HL-60 (cell line): Measurements from ENCODE around the gene C19orf47.

Source experiments
- DNase-seq, 2 experiments: peaks; one replicate each; pipeline ENCODE4 v3.0.0-alpha.2; 2010 to 2020; ENCODE audit warnings: low read depth in 1 of 2, low spot score in 1 of 2
- H3K27ac ChIP-seq: fragments of 250-450 bp; sonication (Bioruptor Pico); replicated peaks from 2 replicates; pipeline ENCODE4 v1.5.1; 2020; ENCODE audit warnings: mild to moderate bottlenecking, moderate library complexity
- H3K27me3 ChIP-seq: fragments of 250-450 bp; sonication (Bioruptor Pico); 2 replicates; pipeline ENCODE4 v1.5.1; 2021; ENCODE audit warnings: mild to moderate bottlenecking, moderate library complexity; ENCODE audit not compliant: insufficient read depth, poor library complexity, severe bottlenecking
- H3K4me3 ChIP-seq: replicated peaks from 2 replicates; pipeline ENCODE4 v1.5.1; 2011; ENCODE audit warnings: mild to moderate bottlenecking, control low read depth, low read length; ENCODE audit not compliant: insufficient read depth
- GABPA ChIP-seq: IDR thresholded peaks from 2 replicates; pipeline ENCODE4 v1.6.1; 2012; ENCODE audit warnings: low read depth
- POLR2AphosphoS5 ChIP-seq: IDR thresholded peaks from 2 replicates; pipeline ENCODE4 v1.6.1; 2012; ENCODE audit warnings: low read depth
- SPI1 ChIP-seq: IDR thresholded peaks from 2 replicates; pipeline ENCODE4 v1.6.1; 2012; ENCODE audit warnings: low read depth, mild to moderate bottlenecking, borderline replicate concordance
- TF ChIP-seq, protein P1 (sequence below): IDR thresholded peaks from 2 replicates; pipeline ENCODE4 v1.6.1; 2012; ENCODE audit warnings: low read depth; ENCODE audit not compliant: insufficient replicate concordance
- TF ChIP-seq, protein P2 (sequence below): IDR thresholded peaks from one replicate; pipeline ENCODE4 v1.5.1; 2011; ENCODE audit warnings: low read length, control low read depth, inconsistent platforms; ENCODE audit not compliant: insufficient read depth

C19orf47 gene

DNA sequence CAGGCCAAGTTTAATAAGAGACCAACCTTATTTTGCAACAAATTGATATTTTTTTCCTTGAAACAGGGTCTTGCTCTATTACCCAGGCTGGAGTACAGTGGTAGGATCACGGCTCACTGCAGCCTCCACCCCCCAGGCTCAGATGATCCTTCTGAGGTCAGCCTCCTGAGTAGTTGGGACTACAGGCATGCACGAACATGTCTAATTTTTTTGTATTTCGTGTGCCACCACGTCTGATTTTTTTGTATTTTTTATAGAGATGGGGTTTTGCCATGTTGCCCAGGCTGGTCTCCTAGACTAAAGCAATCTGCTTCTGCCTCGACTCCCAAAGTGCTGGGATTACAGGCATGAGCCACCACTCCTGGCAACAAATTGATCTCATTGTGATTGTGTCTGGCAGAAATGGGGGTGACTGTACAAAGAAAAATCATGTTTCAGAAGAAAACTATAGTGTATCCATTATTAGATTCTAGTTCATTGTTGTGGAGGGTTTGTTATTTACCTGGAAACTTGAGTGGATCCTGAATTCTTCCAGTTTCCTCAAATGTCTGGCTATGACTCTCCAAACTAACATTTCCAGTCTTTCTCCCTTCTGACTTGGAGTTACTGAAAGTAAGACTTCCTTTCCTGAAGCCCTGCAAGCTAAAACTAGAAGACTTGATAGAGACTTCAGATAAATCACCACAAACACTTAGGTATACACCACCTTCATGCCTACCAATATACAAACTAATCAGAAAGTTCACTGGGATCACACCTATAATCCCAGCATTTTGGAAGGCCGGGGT lies 45.8 kb downstream of the C19orf47 start:
- no peak overlapping the region for H3K4me3 ChIP-seq
- TF ChIP-seq SPI1 (no peak), GABPA (no peak), POLR2AphosphoS5 (no peak)
- TF ChIP-seq, protein P1, sequence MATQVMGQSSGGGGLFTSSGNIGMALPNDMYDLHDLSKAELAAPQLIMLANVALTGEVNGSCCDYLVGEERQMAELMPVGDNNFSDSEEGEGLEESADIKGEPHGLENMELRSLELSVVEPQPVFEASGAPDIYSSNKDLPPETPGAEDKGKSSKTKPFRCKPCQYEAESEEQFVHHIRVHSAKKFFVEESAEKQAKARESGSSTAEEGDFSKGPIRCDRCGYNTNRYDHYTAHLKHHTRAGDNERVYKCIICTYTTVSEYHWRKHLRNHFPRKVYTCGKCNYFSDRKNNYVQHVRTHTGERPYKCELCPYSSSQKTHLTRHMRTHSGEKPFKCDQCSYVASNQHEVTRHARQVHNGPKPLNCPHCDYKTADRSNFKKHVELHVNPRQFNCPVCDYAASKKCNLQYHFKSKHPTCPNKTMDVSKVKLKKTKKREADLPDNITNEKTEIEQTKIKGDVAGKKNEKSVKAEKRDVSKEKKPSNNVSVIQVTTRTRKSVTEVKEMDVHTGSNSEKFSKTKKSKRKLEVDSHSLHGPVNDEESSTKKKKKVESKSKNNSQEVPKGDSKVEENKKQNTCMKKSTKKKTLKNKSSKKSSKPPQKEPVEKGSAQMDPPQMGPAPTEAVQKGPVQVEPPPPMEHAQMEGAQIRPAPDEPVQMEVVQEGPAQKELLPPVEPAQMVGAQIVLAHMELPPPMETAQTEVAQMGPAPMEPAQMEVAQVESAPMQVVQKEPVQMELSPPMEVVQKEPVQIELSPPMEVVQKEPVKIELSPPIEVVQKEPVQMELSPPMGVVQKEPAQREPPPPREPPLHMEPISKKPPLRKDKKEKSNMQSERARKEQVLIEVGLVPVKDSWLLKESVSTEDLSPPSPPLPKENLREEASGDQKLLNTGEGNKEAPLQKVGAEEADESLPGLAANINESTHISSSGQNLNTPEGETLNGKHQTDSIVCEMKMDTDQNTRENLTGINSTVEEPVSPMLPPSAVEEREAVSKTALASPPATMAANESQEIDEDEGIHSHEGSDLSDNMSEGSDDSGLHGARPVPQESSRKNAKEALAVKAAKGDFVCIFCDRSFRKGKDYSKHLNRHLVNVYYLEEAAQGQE = no peak
- TF ChIP-seq, protein P2, sequence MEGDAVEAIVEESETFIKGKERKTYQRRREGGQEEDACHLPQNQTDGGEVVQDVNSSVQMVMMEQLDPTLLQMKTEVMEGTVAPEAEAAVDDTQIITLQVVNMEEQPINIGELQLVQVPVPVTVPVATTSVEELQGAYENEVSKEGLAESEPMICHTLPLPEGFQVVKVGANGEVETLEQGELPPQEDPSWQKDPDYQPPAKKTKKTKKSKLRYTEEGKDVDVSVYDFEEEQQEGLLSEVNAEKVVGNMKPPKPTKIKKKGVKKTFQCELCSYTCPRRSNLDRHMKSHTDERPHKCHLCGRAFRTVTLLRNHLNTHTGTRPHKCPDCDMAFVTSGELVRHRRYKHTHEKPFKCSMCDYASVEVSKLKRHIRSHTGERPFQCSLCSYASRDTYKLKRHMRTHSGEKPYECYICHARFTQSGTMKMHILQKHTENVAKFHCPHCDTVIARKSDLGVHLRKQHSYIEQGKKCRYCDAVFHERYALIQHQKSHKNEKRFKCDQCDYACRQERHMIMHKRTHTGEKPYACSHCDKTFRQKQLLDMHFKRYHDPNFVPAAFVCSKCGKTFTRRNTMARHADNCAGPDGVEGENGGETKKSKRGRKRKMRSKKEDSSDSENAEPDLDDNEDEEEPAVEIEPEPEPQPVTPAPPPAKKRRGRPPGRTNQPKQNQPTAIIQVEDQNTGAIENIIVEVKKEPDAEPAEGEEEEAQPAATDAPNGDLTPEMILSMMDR = no peak
- DNase-seq = no peak
- no peak overlapping the region for H3K27ac ChIP-seq
- no peaks in the 10 kb centered on the region for H3K27me3 ChIP-seq

DNA sequence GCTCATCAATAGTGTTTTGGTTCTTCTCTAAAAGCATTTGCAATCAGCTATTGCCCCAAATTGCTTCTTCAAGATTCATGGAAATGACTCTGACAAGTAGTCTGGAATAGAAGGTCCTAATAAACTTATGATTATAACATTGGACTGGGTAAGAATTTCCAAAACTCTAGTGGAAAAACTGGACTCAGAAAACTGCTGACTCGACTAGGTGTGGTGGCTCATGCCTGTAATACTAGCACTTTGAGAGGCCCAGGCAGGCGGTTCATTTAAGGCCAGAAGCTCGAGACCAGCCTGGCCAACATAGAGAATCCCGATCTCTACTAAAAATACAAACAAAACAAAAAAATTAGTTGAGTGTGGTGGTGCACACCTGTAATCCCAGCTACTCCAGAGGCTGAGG lies 47.5 kb downstream of the C19orf47 start:
- no peak for DNase-seq
- H3K27me3 ChIP-seq = no peaks in the 10 kb centered on the region
- no peak overlapping the region for H3K4me3 ChIP-seq
- no peak overlapping the region for H3K27ac ChIP-seq
- no peak for TF ChIP-seq POLR2AphosphoS5
- TF ChIP-seq, protein P1 = no peak
- TF ChIP-seq, protein P2 = no peak
- no peak for TF ChIP-seq SPI1
- no peak for TF ChIP-seq GABPA

DNA sequence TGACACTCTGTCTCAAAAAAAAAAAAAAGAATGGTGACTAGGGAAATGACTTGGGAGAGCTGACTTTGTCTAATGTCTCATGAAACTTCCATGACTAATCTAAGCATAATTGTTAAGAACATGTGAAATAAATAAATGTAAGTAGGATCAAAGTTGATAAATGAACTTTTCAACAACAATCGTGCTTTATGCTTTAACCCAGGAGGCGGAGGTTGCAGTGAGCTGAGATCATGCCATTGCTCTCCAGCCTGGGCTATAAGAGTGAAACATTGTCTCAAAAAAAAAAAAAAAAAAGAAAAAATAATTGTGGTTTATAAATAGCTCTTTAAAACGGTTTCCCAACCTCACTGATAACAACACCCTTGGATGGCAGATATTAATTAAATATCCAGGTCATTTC lies 50.2 kb downstream of the C19orf47 start:
- Histone ChIP-seq H3K4me3 (no peak overlapping the region), H3K27me3 (no peaks in the 10 kb centered on the region), H3K27ac (no peak overlapping the region)
- TF ChIP-seq, protein P2 = no peak
- TF ChIP-seq, protein P1 = no peak
- TF ChIP-seq SPI1 (no peak), GABPA (no peak), POLR2AphosphoS5 (no peak)
- DNase-seq = no peak
